ENCODE data around the gene CDKN1B.

DNA sequence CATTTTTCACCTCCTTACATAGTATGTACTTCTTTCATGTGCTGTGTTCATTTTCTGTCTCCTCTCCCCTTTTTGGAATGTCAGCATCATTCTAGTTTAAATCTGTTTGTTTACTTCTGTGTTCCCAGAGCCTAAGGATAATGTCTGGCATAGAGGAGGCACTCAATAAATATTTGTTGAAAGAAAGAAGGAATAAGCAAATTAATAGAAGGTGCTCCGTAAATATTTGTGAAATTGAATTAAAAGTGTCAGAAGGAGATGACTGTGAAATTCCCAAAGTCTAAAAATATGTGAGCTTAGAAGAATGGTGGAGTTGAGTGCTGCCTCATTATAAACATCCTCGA is 3.3 kb upstream of the CDKN1B start:
- TF ChIP-seq ZNF239 (tag by site-specific recombination; IDR thresholded peaks at IDR 0.05) (no peak), ZNF350 (tag by site-specific recombination; IDR thresholded peaks at IDR 0.05) (no peak), YY1 (tag by site-specific recombination; IDR thresholded peaks at IDR 0.05) (no peak)
- TF ChIP-seq, protein P1, sequence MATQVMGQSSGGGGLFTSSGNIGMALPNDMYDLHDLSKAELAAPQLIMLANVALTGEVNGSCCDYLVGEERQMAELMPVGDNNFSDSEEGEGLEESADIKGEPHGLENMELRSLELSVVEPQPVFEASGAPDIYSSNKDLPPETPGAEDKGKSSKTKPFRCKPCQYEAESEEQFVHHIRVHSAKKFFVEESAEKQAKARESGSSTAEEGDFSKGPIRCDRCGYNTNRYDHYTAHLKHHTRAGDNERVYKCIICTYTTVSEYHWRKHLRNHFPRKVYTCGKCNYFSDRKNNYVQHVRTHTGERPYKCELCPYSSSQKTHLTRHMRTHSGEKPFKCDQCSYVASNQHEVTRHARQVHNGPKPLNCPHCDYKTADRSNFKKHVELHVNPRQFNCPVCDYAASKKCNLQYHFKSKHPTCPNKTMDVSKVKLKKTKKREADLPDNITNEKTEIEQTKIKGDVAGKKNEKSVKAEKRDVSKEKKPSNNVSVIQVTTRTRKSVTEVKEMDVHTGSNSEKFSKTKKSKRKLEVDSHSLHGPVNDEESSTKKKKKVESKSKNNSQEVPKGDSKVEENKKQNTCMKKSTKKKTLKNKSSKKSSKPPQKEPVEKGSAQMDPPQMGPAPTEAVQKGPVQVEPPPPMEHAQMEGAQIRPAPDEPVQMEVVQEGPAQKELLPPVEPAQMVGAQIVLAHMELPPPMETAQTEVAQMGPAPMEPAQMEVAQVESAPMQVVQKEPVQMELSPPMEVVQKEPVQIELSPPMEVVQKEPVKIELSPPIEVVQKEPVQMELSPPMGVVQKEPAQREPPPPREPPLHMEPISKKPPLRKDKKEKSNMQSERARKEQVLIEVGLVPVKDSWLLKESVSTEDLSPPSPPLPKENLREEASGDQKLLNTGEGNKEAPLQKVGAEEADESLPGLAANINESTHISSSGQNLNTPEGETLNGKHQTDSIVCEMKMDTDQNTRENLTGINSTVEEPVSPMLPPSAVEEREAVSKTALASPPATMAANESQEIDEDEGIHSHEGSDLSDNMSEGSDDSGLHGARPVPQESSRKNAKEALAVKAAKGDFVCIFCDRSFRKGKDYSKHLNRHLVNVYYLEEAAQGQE (tag by site-specific recombination; IDR thresholded peaks at IDR 0.05): no peak
- TF ChIP-seq, protein P2, sequence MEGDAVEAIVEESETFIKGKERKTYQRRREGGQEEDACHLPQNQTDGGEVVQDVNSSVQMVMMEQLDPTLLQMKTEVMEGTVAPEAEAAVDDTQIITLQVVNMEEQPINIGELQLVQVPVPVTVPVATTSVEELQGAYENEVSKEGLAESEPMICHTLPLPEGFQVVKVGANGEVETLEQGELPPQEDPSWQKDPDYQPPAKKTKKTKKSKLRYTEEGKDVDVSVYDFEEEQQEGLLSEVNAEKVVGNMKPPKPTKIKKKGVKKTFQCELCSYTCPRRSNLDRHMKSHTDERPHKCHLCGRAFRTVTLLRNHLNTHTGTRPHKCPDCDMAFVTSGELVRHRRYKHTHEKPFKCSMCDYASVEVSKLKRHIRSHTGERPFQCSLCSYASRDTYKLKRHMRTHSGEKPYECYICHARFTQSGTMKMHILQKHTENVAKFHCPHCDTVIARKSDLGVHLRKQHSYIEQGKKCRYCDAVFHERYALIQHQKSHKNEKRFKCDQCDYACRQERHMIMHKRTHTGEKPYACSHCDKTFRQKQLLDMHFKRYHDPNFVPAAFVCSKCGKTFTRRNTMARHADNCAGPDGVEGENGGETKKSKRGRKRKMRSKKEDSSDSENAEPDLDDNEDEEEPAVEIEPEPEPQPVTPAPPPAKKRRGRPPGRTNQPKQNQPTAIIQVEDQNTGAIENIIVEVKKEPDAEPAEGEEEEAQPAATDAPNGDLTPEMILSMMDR (tag by site-specific recombination; IDR thresholded peaks at IDR 0.05): no peak
- TF ChIP-seq, protein P3, sequence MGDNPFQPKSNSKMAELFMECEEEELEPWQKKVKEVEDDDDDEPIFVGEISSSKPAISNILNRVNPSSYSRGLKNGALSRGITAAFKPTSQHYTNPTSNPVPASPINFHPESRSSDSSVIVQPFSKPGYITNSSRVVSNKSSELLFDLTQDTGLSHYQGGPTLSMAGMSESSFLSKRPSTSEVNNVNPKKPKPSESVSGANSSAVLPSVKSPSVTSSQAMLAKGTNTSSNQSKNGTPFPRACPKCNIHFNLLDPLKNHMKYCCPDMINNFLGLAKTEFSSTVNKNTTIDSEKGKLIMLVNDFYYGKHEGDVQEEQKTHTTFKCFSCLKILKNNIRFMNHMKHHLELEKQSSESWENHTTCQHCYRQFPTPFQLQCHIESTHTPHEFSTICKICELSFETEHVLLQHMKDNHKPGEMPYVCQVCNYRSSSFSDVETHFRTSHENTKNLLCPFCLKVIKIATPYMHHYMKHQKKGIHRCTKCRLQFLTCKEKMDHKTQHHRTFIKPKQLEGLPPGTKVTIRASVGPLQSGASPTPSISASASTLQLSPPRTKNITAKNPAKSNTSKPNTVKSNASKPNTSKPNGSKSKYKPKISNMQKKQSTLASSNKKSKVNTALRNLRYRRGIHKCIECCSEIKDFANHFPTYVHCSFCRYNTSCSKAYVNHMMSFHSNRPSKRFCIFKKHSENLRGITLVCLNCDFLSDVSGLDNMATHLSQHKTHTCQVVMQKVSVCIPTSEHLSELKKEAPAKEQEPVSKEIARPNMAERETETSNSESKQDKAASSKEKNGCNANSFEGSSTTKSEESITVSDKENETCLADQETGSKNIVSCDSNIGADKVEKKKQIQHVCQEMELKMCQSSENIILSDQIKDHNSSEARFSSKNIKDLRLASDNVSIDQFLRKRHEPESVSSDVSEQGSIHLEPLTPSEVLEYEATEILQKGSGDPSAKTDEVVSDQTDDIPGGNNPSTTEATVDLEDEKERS (tag by site-specific recombination; IDR thresholded peaks at IDR 0.05): no peak

Measured in HEK293 (cell line).